ENCODE data around the gene RNASE1.
"Not testable (repeated sequence)": the region's sequence is repeated elsewhere in the genome, so short reads cannot be mapped to it uniquely, and the experiment has no call there.

RNASE1 gene

DNA sequence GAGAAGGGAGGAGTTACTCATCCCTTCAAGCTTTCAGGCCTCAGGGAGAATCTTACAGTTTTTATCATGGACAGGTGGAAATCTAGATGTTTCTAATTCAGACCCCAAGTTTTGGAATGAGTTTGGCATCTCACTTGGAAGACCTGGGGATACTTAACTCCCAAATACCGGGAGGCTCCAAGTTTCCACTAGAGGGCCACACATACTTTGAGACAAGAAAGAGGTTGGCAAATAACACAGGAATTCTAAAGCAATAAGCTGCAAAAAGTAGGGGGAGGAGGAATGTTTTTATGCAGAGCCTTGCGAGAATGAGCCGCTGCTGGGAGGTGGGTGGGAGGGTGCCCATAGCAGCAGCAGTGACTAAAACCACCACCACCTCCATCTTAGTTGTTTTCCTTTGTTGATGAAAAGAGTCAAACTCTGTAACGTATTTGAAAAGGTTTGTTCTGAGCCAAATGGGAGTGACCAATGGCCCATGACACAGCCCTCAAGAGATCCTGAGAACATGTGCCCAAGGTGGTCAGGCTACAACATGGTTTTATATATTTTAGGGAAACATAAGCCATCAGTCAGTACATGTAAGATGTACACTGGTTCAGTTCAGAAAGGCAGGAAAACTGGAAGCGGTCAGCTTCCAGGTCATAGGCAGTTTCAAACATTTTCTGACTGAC lies 34.2 kb upstream of the RNASE1 start:
- TF ChIP-seq, protein P1, sequence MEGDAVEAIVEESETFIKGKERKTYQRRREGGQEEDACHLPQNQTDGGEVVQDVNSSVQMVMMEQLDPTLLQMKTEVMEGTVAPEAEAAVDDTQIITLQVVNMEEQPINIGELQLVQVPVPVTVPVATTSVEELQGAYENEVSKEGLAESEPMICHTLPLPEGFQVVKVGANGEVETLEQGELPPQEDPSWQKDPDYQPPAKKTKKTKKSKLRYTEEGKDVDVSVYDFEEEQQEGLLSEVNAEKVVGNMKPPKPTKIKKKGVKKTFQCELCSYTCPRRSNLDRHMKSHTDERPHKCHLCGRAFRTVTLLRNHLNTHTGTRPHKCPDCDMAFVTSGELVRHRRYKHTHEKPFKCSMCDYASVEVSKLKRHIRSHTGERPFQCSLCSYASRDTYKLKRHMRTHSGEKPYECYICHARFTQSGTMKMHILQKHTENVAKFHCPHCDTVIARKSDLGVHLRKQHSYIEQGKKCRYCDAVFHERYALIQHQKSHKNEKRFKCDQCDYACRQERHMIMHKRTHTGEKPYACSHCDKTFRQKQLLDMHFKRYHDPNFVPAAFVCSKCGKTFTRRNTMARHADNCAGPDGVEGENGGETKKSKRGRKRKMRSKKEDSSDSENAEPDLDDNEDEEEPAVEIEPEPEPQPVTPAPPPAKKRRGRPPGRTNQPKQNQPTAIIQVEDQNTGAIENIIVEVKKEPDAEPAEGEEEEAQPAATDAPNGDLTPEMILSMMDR (IDR thresholded peaks at IDR 0.05; ENCODE audit: extremely low read depth, missing control alignments), result no peak
- DNase-seq (ENCODE audit: low spot score), result no peak

GRCh38 chr14:20834899-20835298 lies 32.3 kb upstream of the RNASE1 start:
- TF ChIP-seq, protein P1 (IDR thresholded peaks at IDR 0.05; ENCODE audit: extremely low read depth, missing control alignments), result no peak
- no peak for DNase-seq (ENCODE audit: low spot score)

- DNase-seq (ENCODE audit: low spot score), result no peak
- TF ChIP-seq, protein P1 (IDR thresholded peaks at IDR 0.05; ENCODE audit: extremely low read depth, missing control alignments), result no peak
These were observed 28.2 kb upstream of the RNASE1 start for GRCh38 chr14:20830831-20831230.

- DNase-seq (ENCODE audit: low spot score), result not testable (repeated sequence)
These were observed 25.5 kb upstream of the RNASE1 start for GRCh38 chr14:20828024-20828694.

DNA sequence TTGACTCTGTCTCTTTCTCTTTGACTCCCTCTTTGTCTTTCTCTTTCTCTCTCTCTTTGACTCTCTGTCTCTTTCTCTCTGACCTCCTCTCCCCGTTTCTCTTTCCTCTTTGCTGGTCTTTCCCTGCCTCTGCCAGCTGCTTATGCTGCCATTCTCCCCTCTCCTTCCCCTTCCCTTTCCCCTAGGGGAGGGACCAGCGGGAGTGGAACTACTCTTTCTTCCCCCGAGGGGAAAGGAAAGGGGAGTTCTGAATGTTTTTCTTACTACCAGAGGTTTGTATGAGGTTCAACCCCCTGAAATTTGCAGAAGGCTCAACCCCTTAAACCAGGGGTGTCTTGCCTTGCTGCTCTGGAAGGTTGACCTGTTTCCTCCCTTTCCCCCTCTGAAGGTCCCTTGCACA lies 24.7 kb upstream of the RNASE1 start:
- DNase-seq (ENCODE audit: low spot score), result no peak
- TF ChIP-seq, protein P1 (IDR thresholded peaks at IDR 0.05; ENCODE audit: extremely low read depth, missing control alignments), result no peak

DNA sequence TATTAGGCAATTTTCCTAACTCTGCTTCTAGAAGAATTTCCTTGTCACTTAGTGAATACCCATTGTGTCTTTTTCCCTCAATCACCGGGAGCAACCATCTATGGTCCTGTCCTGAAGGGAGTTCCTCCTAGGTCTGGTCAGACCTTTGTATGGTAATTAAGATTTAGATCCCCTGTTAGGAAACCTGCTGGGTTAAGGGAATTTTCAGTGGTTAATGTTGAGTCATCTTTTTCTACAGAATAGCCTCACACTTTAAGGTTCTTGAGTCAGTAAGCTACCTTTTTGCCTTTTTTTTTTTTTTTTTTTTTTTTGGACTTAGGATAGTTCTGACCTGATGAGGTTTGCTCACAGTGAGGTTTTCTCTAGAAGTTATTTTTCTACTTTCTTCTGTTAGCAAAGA lies 24.0 kb upstream of the RNASE1 start:
- DNase-seq (ENCODE audit: low spot score), result not testable (repeated sequence)

DNA sequence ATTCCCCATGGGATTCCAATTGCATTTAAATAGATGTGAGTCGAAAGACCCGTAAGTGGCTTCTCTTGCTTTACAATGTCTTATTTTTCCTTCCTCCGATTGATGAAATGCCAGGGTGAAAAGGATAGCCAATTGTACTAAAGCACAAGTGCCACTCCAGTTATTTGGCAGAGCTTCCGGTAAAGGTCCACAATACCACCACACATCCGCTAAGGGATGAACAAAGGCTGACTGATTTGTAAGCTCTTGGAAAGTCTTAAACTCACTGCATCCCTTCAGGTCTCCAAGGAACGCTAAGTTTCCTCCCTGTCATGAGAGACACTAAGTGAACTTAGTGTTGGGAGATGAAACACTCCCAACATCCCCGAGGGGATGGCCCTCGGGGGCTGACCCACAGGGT lies 21.2 kb upstream of the RNASE1 start:
- TF ChIP-seq, protein P1 (IDR thresholded peaks at IDR 0.05; ENCODE audit: extremely low read depth, missing control alignments), result no peak
- DNase-seq (ENCODE audit: low spot score), result no peak

GRCh38 chr14:20821521-20822108 lies 19.0 kb upstream of the RNASE1 start:
- DNase-seq (ENCODE audit: low spot score), result not testable (repeated sequence)
